WERI-Rb-1 (cell line): ENCODE results near the gene JPT1.
A peak's percentile ranks its signal among the peaks of the same experiment; 100 is the strongest.

Experiments
- DNase-seq: peaks from one replicate; pipeline ENCODE4 v3.0.0-alpha.2; 2020
- H3K27ac ChIP-seq: fragments of 250-450 bp; sonication (Bioruptor Pico); 2 replicates; pipeline ENCODE4 v1.5.1; 2020; ENCODE audit warnings: mild to moderate bottlenecking, moderate library complexity
- H3K27me3 ChIP-seq: fragments of 250-450 bp; sonication (Bioruptor Pico); 2 replicates; pipeline ENCODE4 v1.5.1; 2021; ENCODE audit warnings: mild to moderate bottlenecking, low read depth, moderate library complexity; ENCODE audit not compliant: insufficient read depth, severe bottlenecking
- H3K36me3 ChIP-seq: fragments of 250-450 bp; sonication (Bioruptor Pico); 2 replicates; pipeline ENCODE4 v1.5.1; 2020; ENCODE audit warnings: mild to moderate bottlenecking, moderate library complexity
- H3K4me3 ChIP-seq: 2 replicates; pipeline ENCODE4 v1.5.1; 2011; ENCODE audit warnings: low read depth, mild to moderate bottlenecking, control low read depth, low read length
- H3K9me3 ChIP-seq: fragments of 250-450 bp; sonication (Bioruptor Pico); 2 replicates; pipeline ENCODE4 v1.5.1; 2021; ENCODE audit warnings: mild to moderate bottlenecking, moderate library complexity; ENCODE audit not compliant: severe bottlenecking
- TF ChIP-seq, protein P1 (sequence below): IDR thresholded peaks from 2 replicates; pipeline ENCODE4 v1.5.1; 2011; ENCODE audit warnings: low read depth, mild to moderate bottlenecking, control low read depth, inconsistent platforms, low read length

JPT1 gene, protein sequence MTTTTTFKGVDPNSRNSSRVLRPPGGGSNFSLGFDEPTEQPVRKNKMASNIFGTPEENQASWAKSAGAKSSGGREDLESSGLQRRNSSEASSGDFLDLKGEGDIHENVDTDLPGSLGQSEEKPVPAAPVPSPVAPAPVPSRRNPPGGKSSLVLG

DNA sequence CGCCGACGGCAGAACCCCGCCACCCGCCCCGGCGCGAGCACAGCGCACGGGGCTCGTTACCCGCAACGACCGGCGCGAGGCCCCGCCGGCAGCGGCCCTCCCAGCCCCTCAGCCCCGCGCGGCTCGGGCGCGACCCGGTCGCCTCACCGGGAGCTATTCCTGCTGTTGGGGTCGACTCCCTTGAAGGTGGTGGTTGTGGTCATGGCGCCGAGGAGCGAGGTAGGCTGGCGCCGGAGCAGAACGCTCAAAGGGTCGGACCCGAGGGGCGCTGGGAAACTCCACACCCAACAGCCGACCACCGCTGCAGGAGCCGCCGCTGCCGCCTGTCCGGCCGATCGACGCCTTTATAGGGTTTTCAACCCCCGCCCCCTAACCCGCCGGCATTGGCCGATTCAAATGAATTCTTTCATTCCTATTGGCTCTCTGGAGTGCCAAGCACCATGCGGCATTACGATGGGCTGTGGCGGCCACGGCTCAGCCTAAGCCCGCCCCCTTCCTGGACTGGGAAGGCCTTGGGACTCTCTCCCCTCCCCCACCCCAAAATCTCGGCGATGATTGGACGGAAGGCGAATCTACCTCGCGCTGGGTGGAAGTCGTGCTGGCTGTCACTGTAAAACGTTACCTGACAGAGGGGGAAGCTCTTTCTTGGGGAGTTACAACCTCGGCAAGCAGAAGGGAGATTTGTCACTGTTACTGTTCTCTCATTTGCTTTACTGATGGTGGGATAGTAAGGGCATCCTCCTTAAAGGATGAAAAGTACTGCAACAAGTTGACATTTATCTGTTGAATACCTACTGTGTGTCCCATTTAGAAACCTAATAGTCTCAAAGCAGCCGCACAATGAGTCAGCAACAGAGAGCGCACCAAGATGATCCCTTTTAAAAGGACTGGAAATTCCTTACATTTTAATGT is at the start of gene JPT1:
Gene JPT1 (minus strand): TSS at position 318 of the 912 bp plus-strand sequence. CDS start 115 bp downstream, at position 203.
- peak; percentile 100 for DNase-seq
- Histone ChIP-seq H3K9me3 (no peaks in the 10 kb centered on the region), H3K27me3 (no peaks in the 10 kb centered on the region), H3K27ac (peak within 1 kb of the TSS; percentile 85), H3K36me3 (peaks cover 51% of the 10 kb centered on the region), H3K4me3 (peak within 1 kb of the TSS; percentile 81)
- TF ChIP-seq, protein P1, sequence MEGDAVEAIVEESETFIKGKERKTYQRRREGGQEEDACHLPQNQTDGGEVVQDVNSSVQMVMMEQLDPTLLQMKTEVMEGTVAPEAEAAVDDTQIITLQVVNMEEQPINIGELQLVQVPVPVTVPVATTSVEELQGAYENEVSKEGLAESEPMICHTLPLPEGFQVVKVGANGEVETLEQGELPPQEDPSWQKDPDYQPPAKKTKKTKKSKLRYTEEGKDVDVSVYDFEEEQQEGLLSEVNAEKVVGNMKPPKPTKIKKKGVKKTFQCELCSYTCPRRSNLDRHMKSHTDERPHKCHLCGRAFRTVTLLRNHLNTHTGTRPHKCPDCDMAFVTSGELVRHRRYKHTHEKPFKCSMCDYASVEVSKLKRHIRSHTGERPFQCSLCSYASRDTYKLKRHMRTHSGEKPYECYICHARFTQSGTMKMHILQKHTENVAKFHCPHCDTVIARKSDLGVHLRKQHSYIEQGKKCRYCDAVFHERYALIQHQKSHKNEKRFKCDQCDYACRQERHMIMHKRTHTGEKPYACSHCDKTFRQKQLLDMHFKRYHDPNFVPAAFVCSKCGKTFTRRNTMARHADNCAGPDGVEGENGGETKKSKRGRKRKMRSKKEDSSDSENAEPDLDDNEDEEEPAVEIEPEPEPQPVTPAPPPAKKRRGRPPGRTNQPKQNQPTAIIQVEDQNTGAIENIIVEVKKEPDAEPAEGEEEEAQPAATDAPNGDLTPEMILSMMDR, result no peak

DNA sequence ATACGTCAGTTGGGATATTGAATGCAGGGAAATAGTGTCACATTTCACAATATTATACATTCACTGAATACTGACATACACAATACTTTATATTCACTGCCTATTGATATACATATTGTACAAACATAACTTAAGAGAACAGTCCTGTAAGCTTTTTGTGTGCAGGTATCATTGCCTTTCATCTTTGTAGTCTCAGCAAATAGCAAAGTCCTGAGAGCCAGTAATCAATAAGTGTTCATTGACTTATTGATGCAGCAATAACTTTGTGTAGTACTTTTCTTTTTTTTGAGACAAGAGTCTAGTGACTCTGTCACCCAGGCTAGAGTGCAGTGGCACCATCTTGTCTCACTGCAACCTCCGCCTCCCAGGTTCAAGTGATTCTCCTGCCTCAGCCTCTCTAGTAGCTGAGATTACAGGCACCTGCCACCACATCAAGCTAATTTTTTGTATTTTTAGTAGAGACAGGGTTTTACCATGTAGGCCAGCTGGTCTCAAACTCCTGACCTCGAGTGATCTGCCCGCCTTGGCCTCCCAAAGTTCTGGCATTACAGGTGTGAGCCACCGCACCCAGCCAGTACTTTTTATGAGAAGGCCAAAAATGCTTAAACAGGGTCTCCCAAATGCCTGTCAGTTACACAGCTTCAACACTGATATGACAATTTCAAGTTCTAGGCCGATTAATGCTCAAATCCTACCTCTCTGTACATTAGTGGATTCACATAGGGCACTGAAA is 45.7 kb upstream of the JPT1 start:
- no peaks in the 10 kb centered on the region for H3K27me3 ChIP-seq
- TF ChIP-seq, protein P1, result no peak
- no peaks in the 10 kb centered on the region for H3K36me3 ChIP-seq
- DNase-seq, result no peak
- H3K9me3 ChIP-seq, result no peaks in the 10 kb centered on the region
- H3K27ac ChIP-seq, result no peak overlapping the region
- H3K4me3 ChIP-seq, result no peak overlapping the region

DNA sequence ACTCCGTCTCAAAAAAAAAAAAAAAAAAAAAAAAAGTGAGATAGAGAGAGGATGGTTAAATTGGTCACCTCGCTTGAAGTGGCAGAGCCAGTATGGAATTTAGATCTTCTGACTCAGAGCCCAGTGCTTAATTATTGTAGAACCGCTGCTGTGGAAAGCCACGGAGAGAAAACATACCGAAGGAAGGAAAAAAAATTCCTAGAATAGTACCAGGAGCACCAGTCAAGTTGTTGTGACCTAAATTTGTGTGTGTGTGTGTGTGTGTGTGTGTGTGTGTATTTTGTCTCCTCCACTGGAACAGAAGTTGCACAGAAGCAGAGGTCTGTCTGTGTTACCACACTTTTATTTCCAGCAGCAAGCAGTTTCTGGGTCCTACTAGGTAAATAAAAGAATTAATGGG is 40.6 kb upstream of the JPT1 start:
- no peaks in the 10 kb centered on the region for H3K36me3 ChIP-seq
- H3K9me3 ChIP-seq, result no peaks in the 10 kb centered on the region
- H3K4me3 ChIP-seq, result no peak overlapping the region
- DNase-seq, result no peak
- no peaks in the 10 kb centered on the region for H3K27me3 ChIP-seq
- TF ChIP-seq, protein P1, result no peak
- H3K27ac ChIP-seq, result no peak overlapping the region

DNA sequence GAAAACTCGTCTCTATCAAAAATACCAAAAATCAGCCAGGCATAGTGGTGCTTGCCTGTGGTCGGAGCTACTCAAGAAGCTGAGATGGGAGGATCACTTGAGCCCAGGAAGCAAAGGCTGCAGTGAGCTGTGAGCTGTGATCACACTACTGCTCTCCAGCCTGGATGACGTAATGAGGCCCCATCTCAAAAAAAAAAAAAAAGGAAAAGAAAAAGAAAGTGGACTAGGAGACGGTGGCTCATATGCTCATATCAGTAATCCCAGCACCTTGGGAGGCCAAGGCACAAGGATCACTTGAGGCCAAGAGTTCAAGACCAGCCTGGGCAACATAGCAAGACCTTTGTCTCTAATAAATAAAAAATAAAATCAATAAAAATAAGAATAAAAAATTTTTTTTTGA is 37.3 kb upstream of the JPT1 start:
- Histone ChIP-seq H3K4me3 (no peak overlapping the region), H3K9me3 (no peaks in the 10 kb centered on the region), H3K27me3 (no peaks in the 10 kb centered on the region), H3K27ac (no peak overlapping the region), H3K36me3 (no peaks in the 10 kb centered on the region)
- TF ChIP-seq, protein P1, result no peak
- DNase-seq, result no peak

DNA sequence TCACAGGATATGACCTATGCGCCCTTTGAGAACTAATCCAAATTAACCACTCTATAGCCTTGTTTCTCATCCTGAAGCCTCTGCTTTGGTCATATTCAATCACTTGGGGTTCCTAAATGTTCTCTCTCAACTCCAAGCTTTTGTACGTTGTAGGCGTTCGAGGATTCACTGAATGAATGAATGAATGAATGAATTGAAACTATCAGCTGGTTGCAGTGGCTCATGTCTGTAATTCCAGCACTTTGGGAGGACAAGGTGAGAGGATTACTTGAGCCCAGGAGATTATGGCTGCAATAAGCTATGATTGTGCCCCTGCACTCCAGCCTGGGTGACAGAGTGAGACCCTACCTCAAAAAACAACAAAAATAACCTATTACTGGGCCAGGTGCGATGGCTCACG is 34.3 kb upstream of the JPT1 start:
- Histone ChIP-seq H3K27me3 (no peaks in the 10 kb centered on the region), H3K36me3 (no peaks in the 10 kb centered on the region), H3K9me3 (peaks cover under 1% of the 10 kb centered on the region), H3K4me3 (no peak overlapping the region), H3K27ac (no peak overlapping the region)
- no peak for DNase-seq
- TF ChIP-seq, protein P1, result no peak
